Measurements from ENCODE around the gene DACT1.

DACT1 gene

GRCh38 chr14:58677001-58677400, 39.2 kb downstream of the DACT1 start:
- no peak for TF ChIP-seq CTCF (IDR thresholded peaks at IDR 0.05; ENCODE audit: control insufficient read depth, extremely low read depth, insufficient read depth)
- H3K4me3 ChIP-seq (ENCODE audit: low read depth, low read length): no peak overlapping the region
- DNase-seq (ENCODE audit: low read depth): no peak

DNA sequence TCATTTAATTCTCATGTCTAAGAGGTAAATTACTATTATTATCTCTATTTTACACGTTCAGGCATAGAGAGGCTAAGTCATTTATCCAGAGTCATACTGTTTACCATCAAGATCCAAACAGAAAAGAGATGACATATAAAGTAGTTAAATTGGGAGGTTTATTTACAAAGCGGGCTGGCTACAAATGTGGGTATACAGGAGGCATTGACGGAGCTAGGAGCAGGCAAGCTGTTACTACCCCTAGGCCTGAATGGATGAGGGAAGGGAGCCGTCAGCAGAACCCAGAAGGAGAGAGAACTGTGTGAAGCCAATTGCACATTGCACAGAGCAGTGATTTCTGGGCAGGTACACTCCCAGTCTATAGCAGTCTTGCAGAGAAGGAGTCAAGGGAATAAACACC, 39.8 kb downstream of the DACT1 start:
- DNase-seq (ENCODE audit: low read depth): no peak
- no peak for TF ChIP-seq CTCF (IDR thresholded peaks at IDR 0.05; ENCODE audit: control insufficient read depth, extremely low read depth, insufficient read depth)
- no peak overlapping the region for H3K4me3 ChIP-seq (ENCODE audit: low read depth, low read length)

DNA sequence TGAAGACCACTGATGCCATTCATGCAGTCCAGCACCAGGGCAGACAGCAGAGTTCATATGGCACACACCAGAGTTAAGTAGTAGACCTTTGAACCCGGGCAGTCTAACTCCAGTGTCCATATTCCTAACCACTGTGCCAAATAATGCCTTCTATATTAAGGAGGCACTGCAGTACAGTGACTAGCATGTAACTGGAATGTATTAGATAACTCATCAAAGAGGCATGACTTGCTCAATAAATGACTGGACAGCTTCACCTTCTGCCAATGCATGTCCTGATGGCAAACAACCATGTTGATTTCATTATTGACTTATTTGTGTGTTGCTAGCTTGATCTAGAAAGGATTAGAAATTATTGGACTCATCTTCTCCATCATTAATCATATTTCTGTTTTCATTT, 40.2 kb downstream of the DACT1 start:
- no peak for TF ChIP-seq CTCF (IDR thresholded peaks at IDR 0.05; ENCODE audit: control insufficient read depth, extremely low read depth, insufficient read depth)
- H3K4me3 ChIP-seq (ENCODE audit: low read depth, low read length): no peak overlapping the region
- no peak for DNase-seq (ENCODE audit: low read depth)

- no peak overlapping the region for H3K4me3 ChIP-seq (ENCODE audit: low read depth, low read length)
- DNase-seq (ENCODE audit: low read depth): no peak
- no peak for TF ChIP-seq CTCF (IDR thresholded peaks at IDR 0.05; ENCODE audit: control insufficient read depth, extremely low read depth, insufficient read depth)
These were observed 42.9 kb downstream of the DACT1 start for GRCh38 chr14:58680698-58681097.

DNA sequence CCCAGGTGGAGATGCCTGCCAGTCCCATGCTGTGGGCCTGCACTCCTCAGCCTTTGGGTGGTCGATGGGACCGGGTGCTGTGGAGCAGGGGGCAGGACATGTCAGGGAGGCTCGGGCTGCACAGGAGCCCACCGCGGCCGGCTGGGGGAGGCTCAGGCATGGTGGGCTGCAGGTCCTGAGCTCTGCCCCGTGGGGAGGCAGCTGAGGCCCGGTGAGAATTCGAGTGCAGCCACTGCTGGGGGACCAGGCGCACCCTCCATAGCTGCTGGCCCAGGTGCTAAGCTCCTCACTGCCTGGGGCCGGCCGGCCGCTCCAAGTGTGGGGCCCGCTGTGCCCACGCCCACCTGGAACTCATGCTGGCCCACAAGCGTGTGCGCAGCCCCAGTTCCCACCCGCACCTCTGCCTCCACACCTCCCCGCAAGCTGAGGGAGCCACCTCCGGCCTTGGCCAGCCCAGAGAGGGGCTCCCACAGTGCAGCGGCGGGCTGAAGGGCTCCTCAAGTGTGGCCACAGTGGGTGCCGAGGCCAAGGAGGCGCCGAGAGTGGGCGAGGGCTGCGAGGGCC, 49.6 kb downstream of the DACT1 start:
- no peak overlapping the region for H3K4me3 ChIP-seq (ENCODE audit: low read depth, low read length)
- DNase-seq (ENCODE audit: low read depth): no peak
- no peak for TF ChIP-seq CTCF (IDR thresholded peaks at IDR 0.05; ENCODE audit: control insufficient read depth, extremely low read depth, insufficient read depth)

GRCh38 chr14:58690801-58691516, 53.2 kb downstream of the DACT1 start:
- no peak for DNase-seq (ENCODE audit: low read depth)
- TF ChIP-seq CTCF (IDR thresholded peaks at IDR 0.05; ENCODE audit: control insufficient read depth, extremely low read depth, insufficient read depth): no peak
- H3K4me3 ChIP-seq (ENCODE audit: low read depth, low read length): no peak overlapping the region

- no peak for TF ChIP-seq CTCF (IDR thresholded peaks at IDR 0.05; ENCODE audit: control insufficient read depth, extremely low read depth, insufficient read depth)
- no peak overlapping the region for H3K4me3 ChIP-seq (ENCODE audit: low read depth, low read length)
- no peak for DNase-seq (ENCODE audit: low read depth)
These were observed 55.3 kb downstream of the DACT1 start for GRCh38 chr14:58693048-58693447.

Measured in LNCaP clone FGC (cell line).